ENCODE results near the gene FBXO42.
"Not testable (repeated sequence)": the region's sequence is repeated elsewhere in the genome, so short reads cannot be mapped to it uniquely, and the experiment has no call there.

Gene FBXO42

GRCh38 chr1:16217061-16217785 lies 135.1 kb downstream of the FBXO42 start:
- FAIRE-seq (peak; percentile 86), DNase-seq (ENCODE audit: insufficient read length, low spot score) (peak; percentile 96)
- TF ChIP-seq PAX5 (IDR thresholded peaks at IDR 0.05; ENCODE audit: insufficient read depth, low read length, severe bottlenecking) (no peak), TAF1 (IDR thresholded peaks at IDR 0.05; ENCODE audit: low read depth, low read length) (no peak), POLR2AphosphoS5 (IDR thresholded peaks at IDR 0.05; ENCODE audit: low read depth, low read length) (no peak), POU2F2 (IDR thresholded peaks at IDR 0.05; ENCODE audit: low read depth, low read length) (no peak), SPI1 (IDR thresholded peaks at IDR 0.05; ENCODE audit: low read depth, low read length) (no peak), POLR2A (IDR thresholded peaks at IDR 0.05; ENCODE audit: low read depth, low read length) (no peak)

- FAIRE-seq: peak; percentile 62
Measured at GRCh38 chr1:16215882-16216753, 136.2 kb downstream of the FBXO42 start.

GRCh38 chr1:16215240-16215639 lies 137.0 kb downstream of the FBXO42 start:
- FAIRE-seq; DNase-seq (ENCODE audit: insufficient read length, low spot score): not testable (repeated sequence)

More at GRCh38 chr1:16215882-16216753, 136.2 kb downstream of the FBXO42 start:
- peak; percentile 49 for DNase-seq (ENCODE audit: insufficient read length, low spot score)
- TF ChIP-seq SPI1 (IDR thresholded peaks at IDR 0.05; ENCODE audit: low read depth, low read length) (no peak), PAX5 (IDR thresholded peaks at IDR 0.05; ENCODE audit: insufficient read depth, low read length, severe bottlenecking) (no peak), POLR2AphosphoS5 (IDR thresholded peaks at IDR 0.05; ENCODE audit: low read depth, low read length) (no peak)

GRCh38 chr1:16213544-16213943 lies 138.7 kb downstream of the FBXO42 start:
- not testable (repeated sequence) for DNase-seq (ENCODE audit: insufficient read length, low spot score); FAIRE-seq

- no peak for FAIRE-seq
- TF ChIP-seq POLR2A (IDR thresholded peaks at IDR 0.05; ENCODE audit: low read depth, low read length) (no peak), POU2F2 (IDR thresholded peaks at IDR 0.05; ENCODE audit: low read depth, low read length) (no peak), PAX5 (IDR thresholded peaks at IDR 0.05; ENCODE audit: insufficient read depth, low read length, severe bottlenecking) (no peak), SPI1 (IDR thresholded peaks at IDR 0.05; ENCODE audit: low read depth, low read length) (no peak), POLR2AphosphoS5 (IDR thresholded peaks at IDR 0.05; ENCODE audit: low read depth, low read length) (no peak), TAF1 (IDR thresholded peaks at IDR 0.05; ENCODE audit: low read depth, low read length) (no peak)
- DNase-seq (ENCODE audit: insufficient read length, low spot score): no peak
Measured at GRCh38 chr1:16213013-16213412, 139.3 kb downstream of the FBXO42 start.

GRCh38 chr1:16212251-16212961 lies 139.9 kb downstream of the FBXO42 start, which contains the start of gene ARHGEF19:
TSS of gene ARHGEF19 (minus strand) at chr1:16212652. CDS start at chr1:16209054, 3,598 bp downstream.
- TF ChIP-seq POLR2AphosphoS5 (IDR thresholded peaks at IDR 0.05; ENCODE audit: low read depth, low read length): no peak
- no peak for TF ChIP-seq TAF1 (IDR thresholded peaks at IDR 0.05; ENCODE audit: low read depth, low read length)
- no peak for TF ChIP-seq SPI1 (IDR thresholded peaks at IDR 0.05; ENCODE audit: low read depth, low read length)
- no peak for TF ChIP-seq POU2F2 (IDR thresholded peaks at IDR 0.05; ENCODE audit: low read depth, low read length)
- TF ChIP-seq POLR2A (IDR thresholded peaks at IDR 0.05; ENCODE audit: low read depth, low read length): no peak
- no peak for TF ChIP-seq PAX5 (IDR thresholded peaks at IDR 0.05; ENCODE audit: insufficient read depth, low read length, severe bottlenecking)
- FAIRE-seq (no peak), DNase-seq (ENCODE audit: insufficient read length, low spot score) (no peak)

- TF ChIP-seq TAF1 (IDR thresholded peaks at IDR 0.05; ENCODE audit: low read depth, low read length) (no peak), PAX5 (IDR thresholded peaks at IDR 0.05; ENCODE audit: insufficient read depth, low read length, severe bottlenecking) (no peak), POU2F2 (IDR thresholded peaks at IDR 0.05; ENCODE audit: low read depth, low read length) (no peak), POLR2AphosphoS5 (IDR thresholded peaks at IDR 0.05; ENCODE audit: low read depth, low read length) (no peak), POLR2A (IDR thresholded peaks at IDR 0.05; ENCODE audit: low read depth, low read length) (no peak), SPI1 (IDR thresholded peaks at IDR 0.05; ENCODE audit: low read depth, low read length) (no peak)
- FAIRE-seq (no peak), DNase-seq (ENCODE audit: insufficient read length, low spot score) (no peak)
Measured at GRCh38 chr1:16211824-16212223, 140.5 kb downstream of the FBXO42 start.

- FAIRE-seq: no peak
- TF ChIP-seq POLR2AphosphoS5 (IDR thresholded peaks at IDR 0.05; ENCODE audit: low read depth, low read length) (no peak), PAX5 (IDR thresholded peaks at IDR 0.05; ENCODE audit: insufficient read depth, low read length, severe bottlenecking) (no peak), TAF1 (IDR thresholded peaks at IDR 0.05; ENCODE audit: low read depth, low read length) (no peak), SPI1 (IDR thresholded peaks at IDR 0.05; ENCODE audit: low read depth, low read length) (no peak), POU2F2 (IDR thresholded peaks at IDR 0.05; ENCODE audit: low read depth, low read length) (no peak), POLR2A (IDR thresholded peaks at IDR 0.05; ENCODE audit: low read depth, low read length) (no peak)
- no peak for DNase-seq (ENCODE audit: insufficient read length, low spot score)
Measured at GRCh38 chr1:16210581-16210980, 141.7 kb downstream of the FBXO42 start.

- TF ChIP-seq POLR2AphosphoS5 (IDR thresholded peaks at IDR 0.05; ENCODE audit: low read depth, low read length) (no peak), POU2F2 (IDR thresholded peaks at IDR 0.05; ENCODE audit: low read depth, low read length) (no peak)
- no peak for DNase-seq (ENCODE audit: insufficient read length, low spot score)
- FAIRE-seq: no peak
Measured at GRCh38 chr1:16209847-16210407, 142.4 kb downstream of the FBXO42 start.
